OCI-LY3 (cell line): ENCODE results near the gene NOL11.

ENCODE experiments used
- H2AFZ ChIP-seq: fragments of 200-600, 300-600 bp; shearing (Covaris generic); 2 replicates; pipeline ENCODE4 v1.6.0; 2014; ENCODE audit warnings: antibody characterized with exemption, low read depth, low read length
- H3K27ac ChIP-seq: fragments of 200-600, 300-600 bp; sonication (generic); 2 replicates; pipeline ENCODE4 v1.5.1; 2014; ENCODE audit warnings: mild to moderate bottlenecking, low read length, moderate library complexity, mixed read lengths
- H3K27me3 ChIP-seq: fragments of 200-600, 300-600 bp; sonication (generic); 2 replicates; pipeline ENCODE4 v1.6.1; 2014; ENCODE audit warnings: low read depth, low read length, mixed read lengths
- H3K36me3 ChIP-seq: fragments of 200-600, 300-600 bp; sonication (generic); replicated peaks from 2 replicates; pipeline ENCODE3; 2014; ENCODE audit warnings: low read depth, low read length, mixed read lengths
- H3K4me1 ChIP-seq: fragments of 300-600, 200-600 bp; sonication (generic); 2 replicates; pipeline ENCODE4 v1.6.1; 2014; ENCODE audit warnings: low read length, mixed read lengths
- H3K4me2 ChIP-seq: fragments of 200-600, 300-600 bp; sonication (generic); 2 replicates; pipeline ENCODE4 v1.6.1; 2014; ENCODE audit warnings: low read length, mixed read lengths
- H3K4me3 ChIP-seq: fragments of 300-600, 200-600 bp; sonication (generic); 2 replicates; pipeline ENCODE4 v1.5.1; 2014; ENCODE audit warnings: antibody characterized with exemption, mild to moderate bottlenecking, low read length, moderate library complexity
- H3K79me2 ChIP-seq: fragments of 300-600, 200-600 bp; shearing (Covaris generic); 2 replicates; pipeline ENCODE4 v1.6.1; 2014; ENCODE audit warnings: mild to moderate bottlenecking, low read length, mixed read lengths
- H3K9ac ChIP-seq: fragments of 300-600, 200-600 bp; shearing (Covaris generic); 2 replicates; pipeline ENCODE4 v1.6.0; 2014; ENCODE audit warnings: mild to moderate bottlenecking, low read length, moderate library complexity
- H3K9me3 ChIP-seq: fragments of 200-600, 300-600 bp; shearing (Covaris generic); 2 replicates; pipeline ENCODE4 v1.6.1; 2014; ENCODE audit warnings: low read length, mixed read lengths; ENCODE audit not compliant: insufficient read depth
- H4K20me1 ChIP-seq: fragments of 200-600, 300-600 bp; sonication (generic); 2 replicates; pipeline ENCODE4 v1.6.1; 2016; ENCODE audit warnings: low read length, mixed read lengths; ENCODE audit not compliant: insufficient read depth
- EZH2phosphoT487 ChIP-seq: fragments of 200-600 bp; shearing (Covaris generic); IDR thresholded peaks from 2 replicates; pipeline ENCODE4 v1.6.1; 2018; ENCODE audit warnings: antibody characterized with exemption, mixed run types, low read depth
- TF ChIP-seq, protein P1 (sequence below): fragments of 200-600, 300-600 bp; sonication (generic); IDR thresholded peaks from 2 replicates; pipeline ENCODE4 v1.5.1; 2014; ENCODE audit warnings: antibody characterized with exemption, low read length, low read depth

NOL11 gene

DNA sequence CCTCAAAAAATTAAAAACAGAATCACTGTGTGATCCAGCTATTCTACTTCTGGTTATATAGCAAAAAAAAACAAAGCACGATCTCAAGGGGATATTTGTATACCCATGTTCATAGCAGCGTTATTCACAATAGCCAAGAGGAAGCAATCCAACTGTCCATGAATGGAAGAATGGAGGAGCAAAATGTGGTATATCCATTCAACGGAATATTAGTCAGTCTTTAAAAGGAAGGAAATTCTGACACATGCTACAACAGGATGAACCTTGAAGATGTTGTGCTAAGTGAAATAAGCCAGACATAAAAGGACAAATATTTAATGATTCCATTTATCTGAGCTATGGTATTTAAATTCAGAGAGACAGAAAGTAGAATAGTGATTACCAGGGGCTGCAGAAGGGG lies 4.6 kb upstream of the NOL11 start:
- Histone ChIP-seq H3K36me3 (no peaks in the 10 kb centered on the region), H2AFZ (no peak overlapping the region), H3K9ac (no peak overlapping the region), H3K4me1 (peaks cover 15% of the 10 kb centered on the region), H3K4me2 (no peak overlapping the region), H3K79me2 (peaks cover 12% of the 10 kb centered on the region), H3K27me3 (no peaks in the 10 kb centered on the region), H3K9me3 (no peaks in the 10 kb centered on the region), H4K20me1 (no peaks in the 10 kb centered on the region), H3K27ac (no peak overlapping the region), H3K4me3 (no peak overlapping the region)
- TF ChIP-seq, protein P1, sequence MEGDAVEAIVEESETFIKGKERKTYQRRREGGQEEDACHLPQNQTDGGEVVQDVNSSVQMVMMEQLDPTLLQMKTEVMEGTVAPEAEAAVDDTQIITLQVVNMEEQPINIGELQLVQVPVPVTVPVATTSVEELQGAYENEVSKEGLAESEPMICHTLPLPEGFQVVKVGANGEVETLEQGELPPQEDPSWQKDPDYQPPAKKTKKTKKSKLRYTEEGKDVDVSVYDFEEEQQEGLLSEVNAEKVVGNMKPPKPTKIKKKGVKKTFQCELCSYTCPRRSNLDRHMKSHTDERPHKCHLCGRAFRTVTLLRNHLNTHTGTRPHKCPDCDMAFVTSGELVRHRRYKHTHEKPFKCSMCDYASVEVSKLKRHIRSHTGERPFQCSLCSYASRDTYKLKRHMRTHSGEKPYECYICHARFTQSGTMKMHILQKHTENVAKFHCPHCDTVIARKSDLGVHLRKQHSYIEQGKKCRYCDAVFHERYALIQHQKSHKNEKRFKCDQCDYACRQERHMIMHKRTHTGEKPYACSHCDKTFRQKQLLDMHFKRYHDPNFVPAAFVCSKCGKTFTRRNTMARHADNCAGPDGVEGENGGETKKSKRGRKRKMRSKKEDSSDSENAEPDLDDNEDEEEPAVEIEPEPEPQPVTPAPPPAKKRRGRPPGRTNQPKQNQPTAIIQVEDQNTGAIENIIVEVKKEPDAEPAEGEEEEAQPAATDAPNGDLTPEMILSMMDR: no peak
- no peak for TF ChIP-seq EZH2phosphoT487

DNA sequence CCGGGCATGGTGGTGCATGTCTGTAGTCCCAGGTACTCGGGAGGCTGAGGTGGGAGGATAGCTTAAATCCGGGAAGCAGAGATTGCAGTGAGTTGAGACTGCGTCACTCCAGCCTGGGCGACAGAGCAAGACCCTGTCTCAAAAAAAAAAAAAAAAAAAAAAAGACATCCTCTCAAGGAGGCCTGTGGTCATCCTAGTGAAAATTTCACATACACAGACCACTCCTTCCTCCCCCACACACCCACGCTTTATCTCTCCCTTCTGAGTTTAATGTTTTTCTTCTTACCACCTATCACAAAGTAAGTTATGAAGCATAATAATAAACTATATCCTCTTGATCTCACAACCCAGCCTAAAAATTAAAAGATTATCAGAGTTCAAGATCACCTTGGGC lies 1.3 kb upstream of the NOL11 start:
- Histone ChIP-seq H3K9me3 (no peaks in the 10 kb centered on the region), H3K4me1 (peaks cover 24% of the 10 kb centered on the region), H3K9ac (peak overlapping the region; percentile 93), H3K4me3 (peak overlapping the region; percentile 84), H3K27ac (peak overlapping the region; percentile 68), H2AFZ (peak overlapping the region; percentile 41; the same call in 1 of the 2 replicates), H3K4me2 (peak overlapping the region; percentile 82), H3K36me3 (peaks cover 10% of the 10 kb centered on the region), H3K27me3 (no peaks in the 10 kb centered on the region), H4K20me1 (no peaks in the 10 kb centered on the region), H3K79me2 (peaks cover 40% of the 10 kb centered on the region)
- TF ChIP-seq, protein P1: no peak
- TF ChIP-seq EZH2phosphoT487: no peak

DNA sequence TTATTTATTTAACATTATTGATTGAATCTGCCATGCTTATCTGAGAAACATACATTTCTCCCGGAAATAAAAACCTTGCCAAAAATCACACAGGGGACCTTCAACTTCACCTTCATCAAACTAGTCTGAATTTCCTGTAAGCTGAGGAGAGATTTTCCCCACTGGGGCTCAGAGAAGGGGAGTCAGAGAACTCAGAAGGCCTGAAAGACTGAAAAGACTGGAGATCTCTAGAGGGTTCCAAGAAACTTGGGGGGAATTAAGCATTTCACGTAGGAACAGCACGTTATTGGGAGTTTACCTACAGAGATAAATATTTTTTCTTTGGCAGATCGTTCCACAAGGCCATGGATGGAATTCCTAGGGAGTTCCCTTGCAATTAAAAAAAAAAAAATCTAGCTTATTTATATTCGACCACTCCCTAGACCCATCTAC lies 528 bp upstream of the NOL11 start:
- H3K4me1 ChIP-seq: peaks cover 24% of the 10 kb centered on the region
- peak overlapping the region; percentile 24; the same call in 1 of the 2 replicates for H2AFZ ChIP-seq
- no peaks in the 10 kb centered on the region for H4K20me1 ChIP-seq
- no peaks in the 10 kb centered on the region for H3K9me3 ChIP-seq
- peaks cover 18% of the 10 kb centered on the region for H3K36me3 ChIP-seq
- no peaks in the 10 kb centered on the region for H3K27me3 ChIP-seq
- TF ChIP-seq, protein P1: no peak
- TF ChIP-seq EZH2phosphoT487: no peak
- H3K27ac ChIP-seq: peak overlapping the region; percentile 68
- H3K4me3 ChIP-seq: peak overlapping the region; percentile 84
- H3K9ac ChIP-seq: peak overlapping the region; percentile 93
- H3K79me2 ChIP-seq: peaks cover 45% of the 10 kb centered on the region
- H3K4me2 ChIP-seq: peak overlapping the region; percentile 82

GRCh38 chr17:67718325-67718941 lies 697 bp downstream of the NOL11 start:
- H3K4me1 ChIP-seq: peaks cover 24% of the 10 kb centered on the region
- H3K9ac ChIP-seq: peak overlapping the region; percentile 96
- H3K79me2 ChIP-seq: peaks cover 45% of the 10 kb centered on the region
- peak overlapping the region; percentile 97 for H3K4me3 ChIP-seq
- TF ChIP-seq, protein P1: no peak
- no peak for TF ChIP-seq EZH2phosphoT487
- peaks cover 20% of the 10 kb centered on the region for H3K36me3 ChIP-seq
- H4K20me1 ChIP-seq: no peaks in the 10 kb centered on the region
- peak overlapping the region; percentile 100 for H3K4me2 ChIP-seq
- H2AFZ ChIP-seq: peak overlapping the region; percentile 87; the same call in 1 of the 2 replicates
- no peaks in the 10 kb centered on the region for H3K27me3 ChIP-seq
- H3K27ac ChIP-seq: peak overlapping the region; percentile 67
- no peaks in the 10 kb centered on the region for H3K9me3 ChIP-seq
